ENCODE data around the gene CHKB. TPM values are rescaled to one million over a fixed set of nuclear protein-coding genes. Genes with fewer than 3 reads are reported as not detected.
A peak's percentile ranks its signal among the peaks of the same experiment; 100 is the strongest.

The CHKB gene
- total RNA-seq, 1 donor from 2014 or later: 94.6 TPM

DNA sequence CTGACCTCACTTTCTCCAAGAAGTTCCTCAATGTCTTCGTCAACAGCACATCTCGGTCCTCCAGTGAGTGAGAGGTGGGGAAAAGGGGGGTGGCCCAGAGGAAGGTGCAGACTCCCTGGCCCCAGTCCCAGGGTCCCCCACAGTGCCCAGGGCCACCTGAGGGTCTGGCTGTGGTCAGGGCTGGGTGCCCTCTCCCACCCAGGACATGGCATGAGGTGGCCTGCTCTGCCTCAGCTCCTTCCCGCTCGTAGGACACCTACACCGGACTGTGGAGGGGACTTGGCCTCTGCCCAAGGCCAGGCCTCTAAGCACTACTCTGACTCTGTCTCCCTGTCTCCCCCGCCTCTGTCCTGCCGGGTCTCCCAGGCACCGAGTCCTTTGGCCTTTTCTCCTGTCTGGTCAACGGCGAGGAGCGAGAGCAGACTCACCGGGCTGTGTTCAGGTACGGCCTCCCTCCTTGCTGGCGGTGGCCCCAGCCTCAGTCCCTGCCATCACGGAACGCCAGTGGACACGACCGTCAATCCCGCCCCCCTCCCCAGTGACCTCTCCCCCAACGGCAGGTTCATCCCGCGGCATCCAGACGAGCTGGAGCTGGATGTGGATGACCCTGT lies 22.5 kb upstream of the CHKB start:
- TF ChIP-seq CTCF (IDR thresholded peaks at IDR 0.05; ENCODE audit: unreplicated experiment): no peak
- Mint-ChIP-seq H3K4me3 (ENCODE audit: unreplicated experiment) (no peak overlapping the region), H3K36me3 (ENCODE audit: low read depth, unreplicated experiment) (peaks cover 3% of the 10 kb centered on the region), H3K9me3 (ENCODE audit: unreplicated experiment) (no peaks in the 10 kb centered on the region), H3K27ac (ENCODE audit: unreplicated experiment) (no peak overlapping the region), H3K27me3 (ENCODE audit: unreplicated experiment) (peaks cover 28% of the 10 kb centered on the region), H3K4me1 (ENCODE audit: unreplicated experiment) (peaks cover 6% of the 10 kb centered on the region)
- DNase-seq (ENCODE audit: low spot score): no peak

DNA sequence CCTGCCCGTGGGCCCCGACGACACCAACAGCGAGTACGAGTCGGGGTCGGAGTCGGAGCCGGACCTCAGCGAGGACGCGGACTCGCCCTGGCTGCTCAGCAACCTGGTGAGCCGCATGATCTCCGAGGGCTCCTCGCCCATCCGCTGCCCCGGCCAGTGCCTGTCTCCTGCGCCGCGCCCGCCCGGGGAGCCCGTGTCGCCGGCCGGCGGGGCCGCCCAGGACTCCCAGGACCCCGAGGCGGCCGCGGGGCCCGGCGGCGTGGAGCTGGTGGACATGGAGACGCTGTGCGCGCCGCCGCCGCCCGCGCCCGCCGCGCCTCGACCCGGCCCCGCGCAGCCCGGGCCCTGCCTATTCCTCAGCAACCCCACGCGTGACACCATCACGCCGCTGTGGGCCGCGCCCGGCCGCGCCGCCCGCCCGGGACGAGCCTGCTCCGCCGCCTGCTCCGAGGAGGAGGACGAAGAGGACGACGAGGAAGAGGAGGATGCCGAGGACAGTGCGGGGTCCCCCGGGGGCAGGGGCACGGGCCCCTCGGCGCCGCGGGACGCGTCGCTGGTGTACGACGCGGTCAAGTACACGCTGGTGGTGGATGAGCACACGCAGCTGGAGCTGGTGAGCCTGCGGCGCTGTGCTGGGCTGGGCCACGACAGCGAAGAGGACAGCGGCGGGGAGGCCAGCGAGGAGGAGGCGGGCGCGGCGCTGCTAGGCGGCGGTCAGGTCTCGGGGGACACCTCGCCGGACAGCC lies 21.8 kb upstream of the CHKB start:
- no peak overlapping the region for H3K27ac Mint-ChIP-seq (ENCODE audit: unreplicated experiment)

DNA sequence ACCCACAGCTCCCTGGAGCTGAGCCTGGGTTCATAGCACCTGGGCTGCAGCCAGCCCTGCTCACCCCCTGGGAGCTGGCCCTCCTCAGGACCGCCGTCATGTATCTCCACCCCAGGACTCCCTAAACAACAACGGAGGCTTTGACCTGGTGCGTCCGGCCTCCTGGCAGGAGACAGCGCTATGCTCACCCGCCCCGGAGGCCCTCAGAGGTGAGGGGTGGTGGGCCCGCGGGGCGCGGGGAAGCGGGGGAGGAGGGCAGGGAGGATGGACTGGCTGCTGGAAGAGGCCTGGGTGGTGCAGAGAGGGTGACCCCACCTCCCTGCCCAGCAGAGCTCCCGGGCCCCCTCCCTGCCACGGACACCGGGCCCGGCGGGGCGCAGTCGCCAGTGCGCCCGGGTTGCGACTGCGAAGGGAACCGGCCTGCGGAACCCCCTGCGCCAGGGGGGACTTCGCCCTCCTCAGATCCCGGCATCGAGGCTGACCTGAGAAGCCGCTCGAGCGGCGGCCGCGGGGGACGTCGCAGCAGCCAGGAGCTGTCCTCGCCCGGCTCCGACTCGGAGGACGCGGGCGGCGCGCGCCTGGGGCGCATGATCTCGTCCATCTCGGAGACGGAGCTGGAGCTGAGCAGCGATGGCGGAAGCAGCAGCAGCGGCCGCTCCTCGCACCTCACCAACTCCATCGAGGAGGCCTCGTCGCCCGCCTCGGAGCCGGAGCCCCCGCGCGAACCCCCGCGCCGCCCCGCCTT lies 21.0 kb upstream of the CHKB start:
- H3K4me3 Mint-ChIP-seq (ENCODE audit: unreplicated experiment): no peak overlapping the region
- DNase-seq (ENCODE audit: low spot score): no peak
- H3K9me3 Mint-ChIP-seq (ENCODE audit: unreplicated experiment): no peaks in the 10 kb centered on the region
- no peak for TF ChIP-seq CTCF (IDR thresholded peaks at IDR 0.05; ENCODE audit: unreplicated experiment)
- H3K27ac Mint-ChIP-seq (ENCODE audit: unreplicated experiment): no peak overlapping the region
- peaks cover 27% of the 10 kb centered on the region for H3K27me3 Mint-ChIP-seq (ENCODE audit: unreplicated experiment)
- peaks cover 11% of the 10 kb centered on the region for H3K4me1 Mint-ChIP-seq (ENCODE audit: unreplicated experiment)
- peaks cover 3% of the 10 kb centered on the region for H3K36me3 Mint-ChIP-seq (ENCODE audit: low read depth, unreplicated experiment)

More for the DNA sequence above, 21.8 kb upstream of the CHKB start:
- no peak for TF ChIP-seq CTCF (IDR thresholded peaks at IDR 0.05; ENCODE audit: unreplicated experiment)
- H3K27me3 Mint-ChIP-seq (ENCODE audit: unreplicated experiment): peaks cover 33% of the 10 kb centered on the region
- H3K9me3 Mint-ChIP-seq (ENCODE audit: unreplicated experiment): no peaks in the 10 kb centered on the region
- peaks cover 3% of the 10 kb centered on the region for H3K36me3 Mint-ChIP-seq (ENCODE audit: low read depth, unreplicated experiment)
- DNase-seq (ENCODE audit: low spot score): no peak
- H3K4me3 Mint-ChIP-seq (ENCODE audit: unreplicated experiment): no peak overlapping the region
- peaks cover 11% of the 10 kb centered on the region for H3K4me1 Mint-ChIP-seq (ENCODE audit: unreplicated experiment)

DNA sequence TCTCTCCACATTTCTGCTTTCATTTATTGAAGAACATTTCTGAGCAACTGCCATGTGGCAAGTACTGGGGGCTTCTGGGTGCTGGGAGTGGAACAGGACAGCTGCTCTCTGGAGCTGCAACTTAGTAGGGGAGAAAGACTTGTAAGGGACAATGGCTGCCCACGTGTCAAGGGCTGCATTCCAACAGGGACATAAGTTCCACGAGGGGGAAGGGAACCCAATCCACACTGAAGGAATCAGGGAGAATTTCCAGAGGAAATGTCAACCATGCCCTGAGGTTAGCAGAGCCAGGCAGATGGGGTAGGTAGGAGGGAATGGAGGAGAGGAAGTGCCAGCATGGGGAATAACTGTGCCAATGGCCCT lies 19.7 kb upstream of the CHKB start:
- peaks cover 3% of the 10 kb centered on the region for H3K36me3 Mint-ChIP-seq (ENCODE audit: low read depth, unreplicated experiment)
- H3K27ac Mint-ChIP-seq (ENCODE audit: unreplicated experiment): no peak overlapping the region
- H3K27me3 Mint-ChIP-seq (ENCODE audit: unreplicated experiment): peaks cover 21% of the 10 kb centered on the region
- H3K4me3 Mint-ChIP-seq (ENCODE audit: unreplicated experiment): peak overlapping the region; percentile 17
- peaks cover 11% of the 10 kb centered on the region for H3K4me1 Mint-ChIP-seq (ENCODE audit: unreplicated experiment)
- TF ChIP-seq CTCF (IDR thresholded peaks at IDR 0.05; ENCODE audit: unreplicated experiment): no peak
- DNase-seq (ENCODE audit: low spot score): no peak
- H3K9me3 Mint-ChIP-seq (ENCODE audit: unreplicated experiment): no peaks in the 10 kb centered on the region

All from endothelial cell (in vitro differentiated cells).